SH-SY5Y (cell line): ENCODE data around the gene CHD9.
A peak's percentile ranks its signal among the peaks of the same experiment; 100 is the strongest.

Experiments
- GATA2 ChIP-seq: IDR thresholded peaks from 2 replicates; pipeline ENCODE4 v1.6.1; 2011; ENCODE audit warnings: mild to moderate bottlenecking, low read depth, low read length
- GATA3 ChIP-seq: IDR thresholded peaks from 2 replicates; pipeline ENCODE4 v1.6.1; 2011; ENCODE audit warnings: low read depth, mild to moderate bottlenecking, low read length, moderate library complexity

The CHD9 gene

DNA sequence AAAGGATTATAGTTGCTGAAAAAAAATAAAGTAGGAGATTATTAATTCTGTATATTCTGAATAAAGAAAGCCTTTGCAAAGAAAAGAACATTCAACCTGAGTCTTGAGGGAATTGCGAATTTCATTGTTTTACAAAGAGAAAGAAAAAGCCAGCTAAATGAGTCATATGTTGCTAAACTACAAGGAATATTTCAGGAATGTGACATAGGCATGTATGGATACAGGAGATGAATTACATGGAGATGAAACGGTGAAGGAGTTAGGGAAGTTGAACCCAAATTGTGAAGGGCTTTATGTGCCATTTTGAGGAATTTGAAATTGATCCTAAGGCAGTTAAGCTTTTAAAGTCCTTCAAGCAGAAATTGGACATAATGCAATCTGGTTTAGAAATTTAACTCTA is 202.2 kb downstream of the CHD9 start:
- TF ChIP-seq GATA2 (no peak), GATA3 (no peak)

DNA sequence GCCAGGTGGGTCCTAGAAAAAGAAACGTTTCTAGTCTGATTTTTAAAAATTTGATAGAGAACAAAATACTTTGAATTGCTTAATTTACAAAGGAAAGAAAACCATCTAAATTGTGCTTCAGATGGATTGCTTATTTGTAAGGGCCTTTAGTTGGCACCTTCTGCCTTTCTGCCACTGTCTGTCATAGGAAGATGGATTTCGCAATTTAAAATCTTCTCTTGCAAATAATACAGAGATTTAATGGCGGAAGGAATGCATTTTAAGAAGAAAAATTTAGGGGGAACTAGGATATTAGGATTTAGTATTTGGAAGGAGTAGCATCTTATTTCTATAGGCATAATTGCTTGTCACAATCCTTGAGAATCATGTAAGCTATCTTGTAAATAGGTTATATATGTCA is 204.0 kb downstream of the CHD9 start:
- no peak for TF ChIP-seq GATA2
- no peak for TF ChIP-seq GATA3

DNA sequence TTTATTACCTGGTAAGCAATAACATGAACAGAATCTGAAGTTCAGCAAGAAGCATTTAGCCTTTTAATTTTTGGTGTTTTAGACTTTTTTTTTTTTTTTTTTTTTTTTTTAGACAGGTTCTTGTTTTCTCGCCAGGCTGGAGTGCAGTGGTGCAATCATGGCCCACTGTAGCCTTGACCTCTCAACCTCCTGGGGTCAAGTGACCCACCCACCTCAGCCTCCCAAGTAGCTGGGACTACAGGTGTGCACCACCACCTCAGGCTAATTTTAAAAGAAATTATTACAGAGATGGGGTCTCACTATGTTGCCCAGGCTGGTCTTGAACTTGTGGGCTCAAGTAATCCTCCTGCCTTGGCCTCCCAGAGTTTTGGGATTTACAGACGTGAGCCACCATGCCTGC is 206.5 kb downstream of the CHD9 start:
- TF ChIP-seq GATA2 (no peak), GATA3 (no peak)

DNA sequence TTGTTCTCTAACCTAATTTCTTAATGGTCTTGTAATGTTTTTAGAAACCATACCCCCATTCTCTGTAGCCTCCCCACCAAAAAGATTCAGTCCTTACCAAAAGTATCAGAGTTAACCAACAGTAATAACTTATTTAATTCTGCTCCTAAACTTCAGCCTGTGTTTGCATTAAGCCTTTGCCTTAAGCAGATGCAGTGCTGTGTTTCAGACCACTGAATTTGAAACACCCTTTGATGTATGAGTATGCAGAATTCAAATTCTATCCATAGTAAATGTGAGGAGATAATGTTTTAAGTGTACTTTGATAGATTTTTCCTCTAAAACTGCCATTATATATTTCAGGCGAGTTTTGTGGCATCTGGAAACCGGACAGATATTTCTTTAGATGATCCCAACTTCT is 207.9 kb downstream of the CHD9 start:
- no peak for TF ChIP-seq GATA3
- TF ChIP-seq GATA2, result no peak

DNA sequence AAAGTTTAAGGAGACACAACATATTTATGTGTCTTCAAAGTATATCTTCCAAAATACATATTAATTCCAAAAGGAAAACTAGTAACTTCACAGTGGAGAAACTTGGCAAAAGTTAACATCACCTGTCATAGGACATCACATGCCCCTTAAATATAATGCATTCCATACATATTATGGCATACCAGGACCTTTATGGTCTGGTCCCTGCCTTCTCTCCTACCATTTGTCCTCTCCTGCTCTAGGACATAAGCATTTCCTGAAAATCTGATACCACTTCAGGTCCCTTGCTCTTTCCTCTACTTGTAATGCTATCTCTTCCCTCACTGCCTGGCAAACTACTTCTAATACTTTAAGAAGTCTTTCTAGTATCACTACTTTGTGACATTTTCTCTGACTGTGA is 211.4 kb downstream of the CHD9 start:
- no peak for TF ChIP-seq GATA3
- TF ChIP-seq GATA2, result no peak

DNA sequence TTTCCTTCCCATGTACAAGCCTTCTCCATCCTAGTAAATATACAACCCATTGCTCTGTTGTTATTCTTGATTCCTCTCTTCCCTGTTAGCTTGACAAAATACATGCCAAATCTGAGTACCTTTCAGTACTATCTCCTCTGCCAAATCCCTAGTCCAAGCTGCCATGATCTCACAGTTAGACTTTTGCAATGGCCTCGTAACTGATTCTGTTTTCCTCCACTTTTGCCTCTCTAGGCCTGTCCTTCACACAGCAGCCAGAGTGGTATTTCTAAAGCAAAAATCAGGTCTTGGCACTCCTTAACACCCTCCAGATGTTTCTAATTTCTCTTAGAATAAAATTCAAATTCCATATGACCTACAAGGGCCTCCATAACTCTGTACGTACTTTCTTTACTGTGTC is 226.5 kb downstream of the CHD9 start:
- no peak for TF ChIP-seq GATA3
- no peak for TF ChIP-seq GATA2

DNA sequence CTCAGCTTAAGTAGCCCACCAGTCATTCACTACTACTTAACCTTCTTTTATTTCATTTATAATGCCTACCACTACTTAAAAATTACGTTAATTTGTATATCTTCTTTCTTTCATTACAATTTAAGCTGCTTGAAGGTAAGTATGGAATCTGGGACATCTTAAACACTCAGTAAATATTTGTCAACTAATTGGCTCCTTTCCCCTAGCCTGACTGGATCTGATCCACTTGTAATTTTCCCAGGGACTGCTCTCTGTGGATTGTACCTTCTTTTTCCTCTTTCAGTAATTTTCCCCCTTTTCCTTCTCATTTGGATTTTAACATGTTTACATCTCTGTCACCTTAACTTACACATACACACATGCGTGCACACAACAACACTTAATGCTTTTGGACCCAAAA is 227.1 kb downstream of the CHD9 start:
- TF ChIP-seq GATA2 (no peak), GATA3 (no peak)

DNA sequence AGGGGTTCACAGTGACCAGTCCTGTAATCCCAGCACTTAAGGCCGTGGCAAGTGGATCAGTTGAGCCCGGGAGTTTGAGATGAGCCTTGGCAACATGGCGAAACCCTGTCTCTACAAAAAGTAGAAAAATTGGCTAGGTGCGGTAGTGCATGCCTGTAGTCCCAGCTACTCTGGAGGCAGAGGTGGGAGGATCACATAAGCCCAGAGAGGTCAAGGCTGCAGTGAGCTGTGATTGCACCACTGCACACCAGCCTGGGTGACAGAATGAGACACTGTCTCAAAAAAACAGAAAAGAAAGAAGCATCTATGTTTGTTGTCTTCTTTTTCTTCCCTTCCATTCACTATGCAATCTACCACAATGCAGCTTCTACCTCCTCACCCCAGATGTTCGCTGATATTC is 227.5 kb downstream of the CHD9 start:
- TF ChIP-seq GATA2 (no peak), GATA3 (no peak)

DNA sequence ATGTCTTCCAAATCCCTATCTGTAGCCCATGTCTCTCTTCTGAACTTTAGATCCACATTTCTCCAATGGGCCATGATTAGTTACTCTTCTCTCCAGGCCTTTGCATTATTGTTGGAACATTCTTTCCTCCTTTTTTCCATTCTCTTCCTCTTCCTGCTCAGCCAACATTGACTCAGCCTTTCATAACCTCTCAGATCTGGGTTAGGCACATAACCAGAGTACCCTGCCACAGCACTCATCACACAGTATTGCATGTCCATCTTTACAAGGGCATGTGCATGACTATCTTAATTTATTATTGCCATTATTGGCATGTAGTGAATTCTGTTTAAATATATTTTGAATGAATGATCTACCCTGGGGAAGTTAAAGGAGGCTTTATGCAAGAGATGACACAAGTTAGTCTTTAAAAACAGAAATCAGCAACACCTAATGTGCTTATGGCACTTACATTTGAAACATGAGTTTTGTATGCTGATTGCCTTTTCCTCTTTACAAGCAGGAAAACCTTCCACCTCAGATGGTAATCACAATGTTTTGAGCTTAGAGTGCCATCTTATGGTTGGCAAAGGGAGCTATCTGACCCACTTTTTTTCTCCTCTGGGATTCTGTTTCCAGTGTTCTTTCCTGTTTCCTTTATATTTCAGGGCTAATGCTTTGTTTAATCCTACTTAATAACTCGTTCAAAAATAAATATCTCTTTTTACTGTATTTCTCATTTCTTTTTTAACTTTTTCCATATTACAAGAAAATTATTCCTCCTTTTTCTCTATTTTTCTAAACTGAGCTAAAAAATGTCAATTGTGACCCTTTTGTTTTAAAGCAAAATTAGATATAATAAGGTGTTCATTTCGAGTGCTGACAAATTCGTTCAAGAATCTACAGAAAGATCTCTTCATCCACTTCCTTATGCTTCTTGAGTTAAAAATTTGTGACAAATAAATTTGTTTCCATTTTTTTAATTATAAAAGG is 228.5 kb downstream of the CHD9 start:
- TF ChIP-seq GATA2, result peak; percentile 34; the same call in 1 of the 2 replicates
- no peak for TF ChIP-seq GATA3

DNA sequence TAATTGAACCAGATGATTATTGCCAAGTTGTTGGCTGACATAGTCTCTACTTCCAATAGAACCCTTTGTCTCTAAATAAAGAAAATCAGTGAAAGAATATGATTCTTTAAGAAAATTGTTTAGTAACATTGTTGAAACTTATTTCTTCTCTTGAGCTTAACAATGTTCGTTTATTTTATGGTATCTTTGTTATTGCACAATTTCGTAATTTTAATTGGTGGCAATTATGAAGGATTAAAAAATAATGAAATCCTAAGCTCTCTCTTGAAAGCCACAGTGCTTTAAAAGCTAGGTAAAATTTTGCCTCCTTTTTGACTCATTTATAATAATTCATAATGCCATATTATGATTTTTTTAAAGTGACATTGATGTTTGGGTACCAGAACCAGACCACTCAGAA is 230.4 kb downstream of the CHD9 start:
- TF ChIP-seq GATA2 (no peak), GATA3 (no peak)

DNA sequence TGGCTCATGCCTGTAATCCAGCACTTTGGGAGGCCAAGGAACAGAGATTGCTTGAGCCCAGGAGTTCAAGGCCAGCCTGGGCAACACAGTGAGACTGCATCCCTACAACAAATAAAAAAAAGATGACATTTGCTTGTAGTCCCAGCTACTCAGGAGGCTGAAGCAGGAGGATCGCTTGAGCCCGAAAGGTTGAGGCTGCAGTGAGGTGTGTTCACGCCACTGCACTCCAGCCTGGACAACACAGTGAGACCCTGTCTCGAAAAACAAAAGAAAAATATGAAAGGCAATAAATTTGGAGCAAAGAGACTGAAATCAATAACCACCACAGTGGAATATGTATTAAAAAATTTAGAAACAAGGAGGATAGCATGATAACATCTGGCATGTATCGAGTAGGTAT is 235.7 kb downstream of the CHD9 start:
- TF ChIP-seq GATA2 (no peak), GATA3 (no peak)

DNA sequence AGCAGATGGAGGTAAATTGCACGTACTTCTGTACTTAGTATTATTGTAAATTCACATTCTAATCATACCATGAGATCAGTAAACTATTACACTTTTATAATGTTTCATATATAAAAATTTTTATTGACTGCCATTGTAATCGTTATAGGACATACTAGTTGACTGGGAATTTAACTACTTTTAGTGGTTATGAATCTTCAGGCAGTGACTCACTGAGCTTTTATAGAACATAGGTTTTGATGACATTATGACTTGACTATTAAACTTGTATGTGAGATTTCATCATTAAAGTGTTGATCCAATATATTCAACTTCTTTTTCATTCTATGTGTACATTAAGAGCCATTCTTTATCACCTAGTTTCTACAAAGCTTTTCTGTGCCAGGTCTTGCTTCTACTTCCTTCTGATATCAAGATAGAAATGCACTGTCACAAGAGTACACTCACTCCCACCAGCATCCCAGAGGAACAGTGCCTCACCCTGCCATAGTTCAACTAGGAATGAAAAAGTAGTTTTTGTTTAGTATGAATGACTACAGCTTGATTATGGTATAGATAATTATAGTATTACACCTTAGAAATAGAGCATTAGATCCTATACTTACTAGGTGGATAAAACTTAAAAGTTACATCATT is 237.1 kb downstream of the CHD9 start:
- TF ChIP-seq GATA2 (no peak), GATA3 (no peak)

DNA sequence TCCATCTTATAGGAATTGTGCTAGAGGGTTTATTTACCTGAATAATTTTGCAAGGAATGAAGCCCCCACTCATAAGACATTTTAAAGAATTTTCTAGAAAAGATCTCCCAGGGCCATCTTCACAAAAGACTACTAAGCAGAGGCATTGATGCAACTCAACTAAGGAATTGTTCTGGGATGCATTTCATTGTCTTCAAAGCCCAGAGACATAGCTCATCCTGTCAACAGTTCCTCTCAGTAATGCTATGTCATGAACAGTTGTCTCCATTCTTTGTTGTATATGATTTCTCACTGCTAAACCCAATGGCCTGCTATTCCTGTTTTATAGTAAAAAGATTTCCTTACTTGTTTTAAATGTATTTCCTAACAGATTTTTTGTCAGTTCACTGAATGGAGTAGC is 242.7 kb downstream of the CHD9 start:
- no peak for TF ChIP-seq GATA2

DNA sequence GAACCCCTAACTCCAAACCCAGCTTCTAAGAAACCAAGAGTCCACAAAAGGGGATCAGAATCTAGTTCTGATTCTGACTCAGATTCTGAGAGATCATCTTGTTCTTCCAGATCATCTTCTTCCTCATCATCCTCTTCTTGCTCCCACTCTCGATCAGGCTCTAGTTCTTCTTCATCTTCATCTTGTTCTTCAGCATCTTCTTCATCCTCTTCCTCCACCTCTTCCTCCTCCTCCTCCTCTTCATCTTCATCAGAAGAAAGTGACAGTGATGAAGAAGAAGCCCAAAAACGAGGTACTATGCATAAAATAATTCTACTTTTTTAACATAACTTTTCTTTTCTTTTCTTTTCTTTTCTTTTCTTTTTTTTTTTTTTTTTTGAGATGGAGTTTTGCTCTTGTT is 249.5 kb downstream of the CHD9 start:
- TF ChIP-seq GATA3 (no peak), GATA2 (no peak)

DNA sequence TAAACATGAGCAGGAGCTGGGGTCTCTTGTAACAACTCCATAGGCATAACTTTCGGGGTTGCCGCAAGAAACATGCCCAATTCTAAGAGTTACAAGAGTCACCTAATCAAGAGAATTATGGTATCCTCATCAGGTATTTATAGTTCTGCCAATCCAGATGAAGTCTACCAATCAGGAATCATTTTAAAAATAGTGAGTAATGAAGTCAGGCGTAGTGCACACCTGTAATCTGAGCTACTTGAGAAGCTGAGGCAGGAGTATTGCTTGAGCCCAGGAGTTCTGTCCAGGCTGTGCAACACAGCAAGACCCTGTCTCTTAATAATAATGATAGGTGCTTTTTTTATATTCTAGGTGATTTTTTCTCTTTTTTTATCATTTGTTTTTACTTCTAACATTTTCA is 251.0 kb downstream of the CHD9 start:
- no peak for TF ChIP-seq GATA2
- no peak for TF ChIP-seq GATA3
